C1 segment of cervical spinal cord (tissue), 14 donors: ENCODE data around the gene HIVEP1.
"Not testable (repeated sequence)": the region's sequence is repeated elsewhere in the genome, so short reads cannot be mapped to it uniquely, and the experiment has no call there.

ENCODE experiments used
- DNase-seq, 14 donors: peaks; one replicate each; lab custom pipeline; 2025; lab: John Stamatoyannopoulos, UW

Gene HIVEP1

GRCh38 chr6:12152023-12152970 lies 140.2 kb downstream of the HIVEP1 start:
- no peak for DNase-seq

GRCh38 chr6:12155769-12156168 lies 143.7 kb downstream of the HIVEP1 start:
- not testable (repeated sequence) for DNase-seq

- DNase-seq: no peak
Observed at GRCh38 chr6:12158686-12159415, 146.7 kb downstream of the HIVEP1 start.

- DNase-seq: peak in 1 of 14 donors; percentile 33
Observed at GRCh38 chr6:12160326-12160725, 148.2 kb downstream of the HIVEP1 start.

- no peak for DNase-seq
Observed at GRCh38 chr6:12162213-12162612, 150.1 kb downstream of the HIVEP1 start.

- no peak for DNase-seq
Observed at GRCh38 chr6:12163149-12163548, 151.0 kb downstream of the HIVEP1 start.

- no peak for DNase-seq
Observed at GRCh38 chr6:12163744-12164507, 151.8 kb downstream of the HIVEP1 start.

GRCh38 chr6:12164508-12164770 lies 152.3 kb downstream of the HIVEP1 start:
- DNase-seq: no peak

- no peak for DNase-seq
Observed at GRCh38 chr6:12165297-12165696, 153.2 kb downstream of the HIVEP1 start.

- DNase-seq: no peak
Observed at GRCh38 chr6:12165722-12166280, 153.7 kb downstream of the HIVEP1 start.

GRCh38 chr6:12169377-12169776 lies 157.3 kb downstream of the HIVEP1 start:
- DNase-seq: no peak

GRCh38 chr6:12170351-12171092 lies 158.4 kb downstream of the HIVEP1 start:
- no peak for DNase-seq

DNA sequence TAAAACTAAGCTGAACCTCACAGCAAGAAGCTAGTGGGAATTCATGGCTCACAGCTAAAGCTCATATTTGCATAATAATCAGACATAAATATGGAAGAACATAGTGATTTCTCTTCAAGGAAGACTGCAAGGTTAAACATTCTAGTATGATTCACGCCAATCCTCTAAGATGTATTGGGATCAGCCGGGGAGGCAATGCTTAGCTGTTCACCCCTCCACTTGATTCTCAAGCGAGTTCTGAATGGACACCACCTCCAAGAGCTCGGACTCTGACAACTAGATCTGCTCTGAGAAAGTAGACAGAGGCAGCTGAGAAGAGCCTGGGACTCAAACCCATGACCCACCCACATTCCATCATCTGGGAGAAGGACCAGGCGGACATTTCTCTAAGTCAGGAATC lies 159.6 kb downstream of the HIVEP1 start:
- no peak for DNase-seq

DNA sequence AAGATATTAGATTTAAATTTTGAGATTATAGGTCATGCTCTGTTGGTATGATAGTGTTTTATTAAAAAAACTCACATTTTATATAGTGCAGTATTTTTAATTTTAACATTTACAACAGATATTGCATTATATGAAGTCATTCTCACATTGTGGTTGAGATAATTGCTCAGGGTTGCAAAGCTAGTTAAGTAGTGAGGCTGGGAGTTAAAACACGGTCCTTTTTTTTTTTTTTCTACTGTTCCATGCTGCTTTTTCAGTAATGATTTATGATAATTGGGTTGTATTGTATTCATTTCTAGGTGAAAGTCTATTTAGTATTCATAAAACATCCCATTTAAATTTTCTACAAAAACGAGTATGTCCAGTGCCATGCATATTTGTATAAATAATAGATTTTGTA lies 160.5 kb downstream of the HIVEP1 start:
- no peak for DNase-seq

- no peak for DNase-seq
Observed at GRCh38 chr6:12173181-12173580, 161.1 kb downstream of the HIVEP1 start.

GRCh38 chr6:12173661-12174060 lies 161.5 kb downstream of the HIVEP1 start:
- DNase-seq: no peak

DNA sequence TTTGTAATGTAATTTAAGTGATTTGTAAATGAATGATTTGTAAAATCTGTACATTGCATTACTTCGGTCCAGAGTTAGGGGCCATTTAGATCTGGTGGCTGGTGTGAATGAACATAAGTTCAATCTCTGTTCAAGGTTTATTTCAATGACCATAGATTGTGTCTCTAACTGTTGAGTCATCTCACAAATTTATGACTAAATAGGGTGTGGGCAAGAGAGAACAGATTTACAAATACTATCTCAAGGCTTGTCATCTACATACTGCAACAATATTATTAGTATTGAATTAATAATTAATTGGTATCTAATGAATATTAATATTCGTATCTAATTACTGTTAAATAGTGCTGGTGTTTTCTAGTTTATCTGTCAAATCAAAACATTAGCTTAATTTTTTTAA lies 162.8 kb downstream of the HIVEP1 start:
- no peak for DNase-seq

- DNase-seq: no peak
Observed at GRCh38 chr6:12175626-12176025, 163.5 kb downstream of the HIVEP1 start.

GRCh38 chr6:12176782-12177181 lies 164.7 kb downstream of the HIVEP1 start:
- not testable (repeated sequence) for DNase-seq

DNA sequence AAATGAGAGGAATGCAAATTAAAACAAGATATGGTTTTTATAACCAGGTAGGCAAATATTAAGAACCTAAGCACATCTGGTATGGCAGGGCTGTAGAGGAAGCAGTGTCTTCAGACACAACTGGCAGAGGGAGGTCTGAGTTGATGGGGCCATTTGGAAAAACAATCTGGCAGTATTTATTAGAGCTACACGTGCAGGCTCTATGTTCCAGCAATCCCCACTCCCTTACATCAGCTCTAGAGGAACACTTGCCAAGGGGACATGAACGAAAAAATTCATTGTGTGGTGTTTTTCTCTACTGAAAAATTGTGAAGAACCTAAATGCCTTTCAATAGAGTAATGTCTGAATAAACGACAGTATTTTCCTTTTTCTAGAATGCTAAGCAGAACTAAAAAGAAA lies 166.4 kb downstream of the HIVEP1 start:
- no peak for DNase-seq

DNA sequence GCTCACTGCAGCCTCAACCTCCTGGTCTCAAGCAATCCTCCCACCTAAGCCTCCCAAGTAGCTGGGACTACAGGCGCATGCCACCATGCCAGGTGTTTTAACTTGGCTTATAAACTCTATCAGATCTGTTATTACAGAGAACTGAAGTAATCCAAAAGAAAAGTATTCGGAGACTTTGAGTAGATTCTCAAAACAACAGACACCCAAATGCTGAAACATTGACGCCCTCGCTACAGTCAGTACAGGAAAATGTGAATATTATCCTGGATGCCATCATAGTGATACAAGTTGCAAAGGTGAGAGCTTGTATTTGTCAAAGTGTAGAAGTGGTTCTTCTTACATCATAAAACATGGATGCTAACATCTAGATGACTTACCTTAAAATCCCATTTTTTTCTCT lies 169.4 kb downstream of the HIVEP1 start:
- DNase-seq: no peak
